HG03097 (cell line): ENCODE data around the gene BIN1.
A peak's percentile ranks its signal among the peaks of the same experiment; 100 is the strongest.

ENCODE experiments used
- ATAC-seq: cut with Tn5 transposase; IDR thresholded peaks from one replicate; pipeline ENCODE4 v1.9.1; 2021; ENCODE audit not compliant: unreplicated experiment, low FRiP score

BIN1 gene

GRCh38 chr2:127078666-127079270 lies 28.2 kb downstream of the BIN1 start:
- no peak for ATAC-seq

DNA sequence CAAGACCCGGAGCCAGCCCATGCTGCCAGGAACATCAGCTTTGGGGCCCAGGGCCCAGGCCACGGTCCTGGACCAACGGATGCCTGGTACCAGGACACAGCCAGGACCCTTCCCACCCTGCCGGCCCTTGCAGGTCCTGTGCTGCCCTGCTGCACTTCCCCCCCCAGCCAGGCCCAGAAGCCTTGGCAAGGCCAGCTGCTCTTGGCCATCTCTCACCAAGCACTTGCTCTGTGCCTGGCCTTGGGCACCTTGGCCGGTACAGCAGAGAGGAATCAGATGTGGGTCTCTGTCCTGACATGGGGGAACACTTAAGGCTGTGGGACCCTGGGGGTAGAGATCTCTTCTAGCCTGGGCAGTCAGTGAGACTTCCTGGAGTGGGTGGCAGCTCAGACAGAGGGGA lies 28.9 kb downstream of the BIN1 start:
- no peak for ATAC-seq

DNA sequence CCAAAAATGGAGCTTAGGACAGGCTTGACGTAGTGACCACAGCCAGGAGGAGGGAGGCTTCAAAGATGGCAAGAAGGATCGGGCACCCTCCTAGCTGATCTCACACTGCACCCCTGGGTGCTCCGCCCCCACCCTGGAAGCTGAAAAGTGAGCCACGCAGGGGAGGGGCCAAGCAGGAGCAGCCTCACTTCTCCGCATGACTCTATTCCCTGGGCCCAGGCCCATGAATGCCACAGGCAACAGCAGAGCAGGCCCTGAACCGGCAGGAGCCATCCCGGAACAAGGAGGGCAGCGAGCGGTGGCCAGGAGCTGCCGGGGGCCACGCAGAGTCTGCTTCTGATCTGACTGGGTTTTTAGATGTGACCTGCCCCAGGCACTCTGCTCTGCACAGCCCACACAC lies 30.0 kb downstream of the BIN1 start:
- no peak for ATAC-seq

DNA sequence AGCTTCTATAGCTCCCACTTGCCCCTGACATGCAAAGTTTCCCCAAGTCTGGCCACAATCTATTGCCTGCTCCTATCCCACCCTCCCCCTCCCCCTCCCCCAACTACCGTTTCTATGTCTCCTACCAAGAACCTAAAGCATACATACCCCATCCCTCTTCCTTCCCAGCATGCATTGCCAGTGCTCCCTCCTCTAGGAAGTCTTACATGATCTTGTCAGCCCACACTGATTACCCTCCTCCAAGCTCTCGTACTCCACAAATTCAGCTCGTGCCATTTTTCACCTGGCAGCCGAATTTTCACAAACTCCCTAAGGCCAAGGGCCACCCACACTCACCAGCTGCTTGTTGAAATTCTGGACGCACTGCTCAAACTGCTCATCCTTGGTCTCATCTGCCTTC lies 30.7 kb downstream of the BIN1 start:
- no peak for ATAC-seq

DNA sequence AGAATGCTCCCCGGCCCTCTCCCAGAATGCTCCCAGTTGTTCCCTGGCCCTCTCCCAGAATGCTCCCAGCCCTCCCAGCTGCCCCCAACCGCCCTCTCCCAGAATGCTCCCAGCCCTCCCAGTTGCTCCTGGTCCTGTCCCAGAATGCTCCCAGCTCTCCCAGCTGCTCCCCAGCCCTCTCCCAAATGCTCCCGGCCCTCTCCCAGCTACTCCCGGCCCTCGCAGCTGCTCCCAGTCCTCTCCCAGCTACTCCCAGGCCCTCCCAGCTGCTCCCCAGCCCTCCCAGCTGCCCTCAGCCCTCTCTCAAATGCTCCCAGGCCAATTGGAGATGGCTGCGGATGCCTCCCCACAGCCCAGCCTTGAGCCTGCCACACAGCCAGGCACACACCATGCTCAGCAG lies 31.1 kb downstream of the BIN1 start:
- no peak for ATAC-seq

- no peak for ATAC-seq
These were observed 32.0 kb downstream of the BIN1 start for GRCh38 chr2:127074936-127075335.

DNA sequence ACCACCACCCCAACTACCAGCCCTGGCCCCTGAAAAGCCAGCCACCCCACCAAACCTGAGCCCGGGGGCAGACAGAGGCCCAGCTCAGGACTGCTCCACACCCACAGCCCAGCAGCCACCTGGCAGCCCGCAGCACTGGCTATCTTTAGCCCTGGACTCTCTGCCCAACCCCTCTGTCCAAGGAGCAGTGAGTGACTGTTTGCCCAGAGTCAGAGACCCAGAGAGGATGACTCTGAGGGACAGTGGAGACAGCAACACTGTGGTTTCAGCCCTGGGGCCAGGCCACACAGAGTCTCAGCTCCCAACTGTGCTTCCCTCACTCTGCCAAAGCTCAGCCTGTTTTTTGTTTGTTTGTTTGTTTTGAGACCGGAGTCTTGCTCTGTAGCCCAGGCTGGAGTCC lies 32.6 kb downstream of the BIN1 start:
- ATAC-seq: no peak

GRCh38 chr2:127072970-127073369 lies 34.0 kb downstream of the BIN1 start:
- no peak for ATAC-seq

DNA sequence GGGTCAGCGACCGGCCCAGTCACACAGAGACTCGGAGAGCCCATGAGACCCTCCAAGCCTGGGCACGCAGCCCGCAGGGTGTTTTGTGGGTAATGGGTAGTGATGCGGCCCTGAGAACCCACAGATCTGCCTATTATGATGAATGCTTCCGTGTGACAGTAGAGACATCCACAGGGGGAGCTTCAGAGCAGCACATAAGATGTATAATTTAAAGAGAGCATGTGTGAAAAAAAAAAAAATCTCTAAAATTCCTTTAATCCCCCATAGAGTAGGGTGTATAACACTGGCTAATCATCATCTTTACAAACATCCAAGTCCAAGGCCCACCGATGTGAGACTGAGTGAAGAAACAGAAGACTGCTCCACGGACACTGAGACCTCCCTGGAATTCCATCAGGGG lies 34.6 kb downstream of the BIN1 start:
- ATAC-seq: no peak

- no peak for ATAC-seq
These were observed 35.0 kb downstream of the BIN1 start for GRCh38 chr2:127071901-127072328.

GRCh38 chr2:127070221-127070620 lies 36.7 kb downstream of the BIN1 start:
- ATAC-seq: no peak

DNA sequence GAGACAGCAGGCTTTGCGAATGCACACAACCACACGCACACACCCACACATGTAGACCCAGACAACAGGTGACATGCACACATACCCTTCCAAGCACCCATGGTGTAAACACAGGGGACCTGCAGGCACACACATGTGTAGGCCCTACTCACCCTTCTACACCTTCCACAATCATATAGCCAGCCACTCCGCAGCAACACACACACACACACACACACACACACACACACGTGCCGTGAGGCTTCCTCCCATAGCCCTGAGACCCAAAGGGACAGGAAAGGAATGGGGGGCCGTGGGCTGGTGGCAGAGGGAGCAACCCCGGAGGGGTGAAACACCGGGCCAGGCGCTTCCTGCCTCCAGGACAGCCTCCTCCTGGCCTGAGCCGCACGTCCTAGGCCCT lies 37.4 kb downstream of the BIN1 start:
- ATAC-seq: no peak

DNA sequence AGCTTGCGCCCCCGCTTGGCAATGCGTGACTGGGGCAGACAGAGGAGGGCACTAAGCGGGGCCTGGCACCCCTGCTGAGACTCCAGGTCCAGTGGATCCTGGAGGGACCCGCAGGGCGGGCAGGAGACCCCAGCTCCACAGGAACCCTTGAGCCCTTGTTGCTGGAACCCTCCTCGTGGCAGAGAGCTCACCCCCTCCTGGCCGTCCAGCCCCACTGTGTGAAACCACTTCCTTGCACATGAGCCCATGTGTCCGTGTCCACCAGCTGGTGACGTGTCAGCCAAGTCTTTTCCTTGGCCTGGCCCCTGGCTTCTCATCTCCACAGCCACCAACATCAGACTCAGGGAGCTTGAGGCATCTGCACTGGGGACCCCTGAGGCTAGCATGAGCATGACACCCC lies 38.0 kb downstream of the BIN1 start:
- ATAC-seq: no peak

- ATAC-seq: no peak
These were observed 38.6 kb downstream of the BIN1 start for GRCh38 chr2:127068351-127068741.

DNA sequence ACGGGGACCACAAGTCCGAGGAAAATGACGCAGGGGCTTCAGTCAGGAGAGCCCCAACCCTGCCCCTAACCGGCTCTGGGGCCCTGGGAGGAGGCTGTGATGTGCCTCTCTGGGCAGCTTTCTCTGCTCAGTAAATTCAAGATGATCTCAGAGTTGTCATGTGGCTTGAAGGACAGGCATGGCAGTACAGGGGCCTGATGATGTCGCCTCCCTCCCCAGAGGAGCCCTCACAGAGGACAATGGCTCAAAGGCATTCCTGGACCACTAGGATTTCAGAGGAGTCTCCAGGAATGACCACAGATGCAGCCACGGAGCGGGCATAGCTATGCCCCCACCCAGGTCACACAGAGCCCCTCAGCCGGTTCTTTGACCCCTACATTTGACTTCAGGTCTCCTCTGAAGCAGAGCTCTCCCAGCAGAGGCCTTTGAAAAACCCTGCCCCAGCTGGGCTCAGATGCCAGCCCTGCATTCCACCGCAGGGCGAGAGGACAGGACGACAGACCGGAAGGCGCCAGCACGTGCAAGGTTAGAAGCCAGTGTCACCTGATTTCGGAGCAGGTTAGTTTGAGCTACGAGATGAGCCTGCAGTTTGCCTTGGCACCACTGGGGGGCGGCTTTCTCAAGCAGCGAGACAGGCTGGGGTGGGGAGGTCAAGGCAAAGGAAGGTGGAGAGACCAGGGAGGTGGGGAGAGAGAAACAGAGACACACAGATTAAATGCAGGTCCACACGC lies 39.2 kb downstream of the BIN1 start:
- no peak for ATAC-seq

- ATAC-seq: no peak
These were observed 40.0 kb downstream of the BIN1 start for GRCh38 chr2:127066942-127067341.

DNA sequence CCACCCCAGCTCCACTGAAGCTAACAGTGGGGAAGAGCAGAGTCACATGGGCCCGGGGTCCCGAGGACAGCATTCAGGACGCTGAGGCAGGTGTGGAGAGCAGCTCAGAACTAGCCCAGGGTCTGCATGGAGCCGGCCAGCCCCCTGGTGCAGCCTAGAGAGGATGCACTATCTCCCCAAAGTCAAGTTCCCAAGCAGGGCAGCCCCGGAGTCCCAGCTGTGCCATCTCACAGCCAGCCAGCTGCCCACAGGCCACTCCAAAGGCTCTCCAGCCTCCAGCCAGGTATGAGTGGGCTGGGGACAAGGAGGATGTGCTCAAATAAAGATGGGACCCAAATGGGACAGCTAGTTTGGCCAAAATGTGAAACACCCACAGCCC lies 41.0 kb downstream of the BIN1 start:
- ATAC-seq: no peak

DNA sequence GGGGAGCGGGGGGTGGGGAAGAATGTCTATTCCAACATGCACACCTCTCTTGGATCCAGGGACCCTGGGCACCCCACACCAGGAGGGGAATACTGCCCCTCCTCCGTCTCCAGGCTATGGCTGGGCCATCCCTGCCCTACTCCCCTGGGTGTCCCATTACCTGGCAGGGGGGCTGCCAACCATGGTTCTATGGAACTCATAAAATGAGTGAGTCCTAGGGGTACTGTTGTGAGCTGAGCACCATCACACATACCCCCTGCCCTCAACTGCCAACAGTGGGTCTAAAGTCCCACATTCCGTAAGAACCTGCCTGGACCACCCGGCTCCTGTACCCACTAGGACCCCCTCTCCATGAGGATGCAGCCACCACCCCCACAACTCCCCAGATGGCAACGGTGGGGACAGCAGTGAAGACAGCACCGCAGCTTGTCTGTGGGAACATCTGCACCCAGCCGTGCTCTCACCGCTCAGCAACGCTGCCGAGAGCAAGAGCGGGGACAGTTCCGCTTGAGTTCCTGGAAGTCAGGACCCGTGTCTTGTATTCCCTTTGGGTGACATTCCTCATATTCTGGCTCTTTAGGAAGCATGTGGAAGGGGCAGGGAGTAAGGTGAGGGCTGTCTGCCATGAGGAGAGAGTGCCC lies 41.5 kb downstream of the BIN1 start:
- ATAC-seq: no peak

DNA sequence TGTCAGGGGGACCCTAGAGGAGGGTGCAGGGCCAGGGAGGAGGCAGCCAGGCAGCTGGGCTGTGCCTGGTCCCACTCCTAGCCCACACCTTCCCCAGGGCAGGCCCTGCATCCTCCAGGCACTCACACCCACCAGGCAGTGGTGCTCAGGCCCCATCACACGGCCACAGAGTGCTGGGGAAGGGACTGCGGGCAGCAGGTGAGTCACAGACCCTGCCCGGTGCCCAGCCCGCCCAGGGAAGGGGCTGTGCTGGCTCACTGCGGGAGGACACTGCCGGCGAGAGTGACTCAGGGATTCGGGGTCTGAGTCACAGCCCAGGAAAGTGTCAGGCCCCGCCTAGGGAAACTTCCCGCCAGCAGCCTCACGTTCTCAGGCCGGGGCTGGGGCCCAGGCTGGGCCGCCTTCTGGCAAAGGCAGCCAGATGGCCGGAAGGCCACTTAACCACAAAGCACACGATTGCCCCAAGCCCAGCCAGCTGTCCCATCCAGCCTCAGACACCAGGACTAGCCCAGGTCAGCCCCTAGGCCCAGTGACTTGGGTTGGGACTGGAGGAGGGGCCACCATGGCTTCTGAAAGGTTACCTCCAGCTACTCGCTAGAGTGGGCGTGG lies 42.2 kb downstream of the BIN1 start:
- ATAC-seq: peak; percentile 89

DNA sequence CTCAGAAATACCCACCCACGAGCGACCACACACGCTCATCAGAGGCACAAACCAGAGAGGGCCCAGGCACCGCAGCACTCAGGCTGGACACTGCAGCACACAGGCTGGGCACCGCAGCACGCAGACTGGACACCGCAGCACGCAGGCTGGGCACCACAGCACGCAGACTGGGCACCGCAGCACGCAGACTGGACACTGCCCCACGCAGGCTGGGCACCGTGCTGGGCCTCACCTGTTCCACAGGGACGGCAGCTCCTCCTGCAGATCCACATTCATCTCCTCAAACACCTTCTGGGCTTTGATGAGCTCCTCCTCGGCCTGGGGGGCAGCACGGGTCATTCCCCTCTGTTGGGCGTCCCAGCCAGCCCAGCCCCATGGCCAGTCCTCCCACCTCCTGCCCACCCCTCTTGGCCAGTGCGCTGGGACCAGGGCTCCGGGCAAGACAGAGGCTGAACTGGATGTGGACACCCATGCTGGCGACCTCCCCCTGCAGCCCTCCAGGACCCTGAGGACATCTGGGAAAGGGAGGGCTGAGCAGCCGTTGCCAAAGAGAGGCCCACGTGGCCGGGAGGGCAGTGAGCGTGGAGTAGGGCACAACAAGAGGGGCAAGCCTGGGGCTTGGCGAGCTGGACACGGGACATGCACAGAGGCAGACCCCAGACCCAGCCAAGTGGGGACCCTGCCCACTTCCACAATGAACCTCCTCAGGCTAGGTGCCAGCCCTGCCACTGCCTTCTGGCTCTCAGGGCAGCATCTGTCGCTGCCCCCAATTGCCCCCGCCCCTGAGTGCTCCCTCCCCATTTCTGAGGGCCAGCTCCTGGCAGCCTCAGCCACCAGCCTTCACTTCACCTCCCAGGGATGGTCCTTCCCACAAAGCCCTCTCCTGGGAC lies 43.0 kb downstream of the BIN1 start:
- no peak for ATAC-seq
